Lower leg skin (tissue), 4 donors: ENCODE measurements around the gene MRPS12. TPM values are rescaled to one million over a fixed set of nuclear protein-coding genes. Genes with fewer than 3 reads are reported as not detected.

ENCODE experiments used
- DNase-seq, 2 donors: peaks; one replicate each; pipeline ENCODE4 v3.0.0-alpha.2; 2019; ENCODE audit warnings: low spot score in 2 of 2
- H3K4me3 ChIP-seq: fragments of 200-600 bp; sonication (generic); 2 replicates; pipeline ENCODE4 v1.5.1; 2017; ENCODE audit warnings: mild to moderate bottlenecking, low read depth; ENCODE audit not compliant: poor library complexity, severe bottlenecking
- CTCF ChIP-seq, 3 donors: fragments of 450-650 bp; IDR thresholded peaks; one replicate each; pipeline ENCODE4 v1.5.1; 2016; ENCODE audit warnings: antibody characterized with exemption in 3 of 3, mild to moderate bottlenecking in 3 of 3, moderate library complexity in 2 of 3
- POLR2A ChIP-seq, 2 donors: fragments of 450-650 bp; IDR thresholded peaks; one replicate each; pipeline ENCODE4 v1.6.1; 2016 to 2017; ENCODE audit warnings: antibody characterized with exemption in 2 of 2, mild to moderate bottlenecking in 1 of 2, moderate library complexity in 1 of 2
- WGBS, 2 donors: methylation state at CpG; one replicate each; pipeline ENCODE4 v1.1.5; 2018; 5-methylcytosine and 5-hydroxymethylcytosine counted together
- intact Hi-C: fragments of 100-400 bp; cut with DNase I; formaldehyde crosslinking; loops from one replicate; pipeline ENCODE4 v1.15.0; 2023; ENCODE audit warnings: low total_unique reads
- total RNA-seq, 4 donors: library from RNA; depleted of rRNA; stranded (reverse); fragments of >200 nt; gene quantifications; one replicate each; pipeline ENCODE4 v1.1.0, GENCODE V29; 2016

The MRPS12 gene
- total RNA-seq, 4 donors from 2014 or later = 26.8 to 31.8 (median 30.0) TPM

GRCh38 chr19:38891771-38892170 is 39.0 kb upstream of the MRPS12 start:
- WGBS, 2 donors = 81 to 87% methylated on average over 6 of the region's 6 CpGs
- TF ChIP-seq CTCF (IDR thresholded peaks at IDR 0.05) (no peak), POLR2A (IDR thresholded peaks at IDR 0.05) (no peak)
- H3K4me3 ChIP-seq = no peak overlapping the region
- intact Hi-C loops = no loop called here
- no peak for DNase-seq

- TF ChIP-seq POLR2A (IDR thresholded peaks at IDR 0.05) = no peak
- no peak for DNase-seq
- no peak overlapping the region for H3K4me3 ChIP-seq
- intact Hi-C loops = no loop called here
- 84 to 85% methylated on average over 5 of the region's 5 CpGs for WGBS, 2 donors
These were observed 37.9 kb upstream of the MRPS12 start for GRCh38 chr19:38892841-38893240.

GRCh38 chr19:38893341-38893771 is 37.4 kb upstream of the MRPS12 start:
- intact Hi-C loops = no loop called here
- DNase-seq = no peak
- WGBS, 2 donors = 82 to 86% methylated on average over 14 of the region's 14 CpGs
- TF ChIP-seq CTCF (IDR thresholded peaks at IDR 0.05) (no peak), POLR2A (IDR thresholded peaks at IDR 0.05) (no peak)
- no peak overlapping the region for H3K4me3 ChIP-seq

GRCh38 chr19:38894968-38895367 is 35.8 kb upstream of the MRPS12 start:
- TF ChIP-seq CTCF (IDR thresholded peaks at IDR 0.05) = no peak
- no peak for TF ChIP-seq POLR2A (IDR thresholded peaks at IDR 0.05)
- DNase-seq = no peak
- no peak overlapping the region for H3K4me3 ChIP-seq
- intact Hi-C loops = loop anchor here (5.0 kb wide), 1 partner anchor 927 kb away; no protein-coding TSS in a partner anchor
- 72 to 73% methylated on average over 9 of the region's 9 CpGs for WGBS, 2 donors

GRCh38 chr19:38898788-38899446 is 31.8 kb upstream of the MRPS12 start:
- intact Hi-C loops = loop anchor here (5.0 kb wide), 1 partner anchor 923 kb away; no protein-coding TSS in a partner anchor
- TF ChIP-seq CTCF (IDR thresholded peaks at IDR 0.05) = no peak
- TF ChIP-seq POLR2A (IDR thresholded peaks at IDR 0.05) = no peak
- DNase-seq = peak in 1 of 2 donors; percentile 45
- WGBS, 2 donors = 3 to 4% methylated on average over 16 to 18 of the region's 25 CpGs
- H3K4me3 ChIP-seq = peak overlapping the region; percentile 60

GRCh38 chr19:38899447-38900201 is 31.1 kb upstream of the MRPS12 start, which contains the start of the genes NFKBIB and SIRT2:
Gene NFKBIB (plus strand): TSS chr19:38899969. CDS start chr19:38900033, 64 bp downstream.
Gene SIRT2 (minus strand): TSS chr19:38899618. CDS start chr19:38899521, 97 bp downstream.
- intact Hi-C loops = loop anchor here (5.0 kb wide), 1 partner anchor 923 kb away; no protein-coding TSS in a partner anchor
- WGBS, 2 donors = 0% methylated on average over 35 to 47 of the region's 64 CpGs
- TF ChIP-seq CTCF (IDR thresholded peaks at IDR 0.05) = no peak
- TF ChIP-seq POLR2A (IDR thresholded peaks at IDR 0.05) = peak in 1 of 2 donors; percentile 52
- peak; percentile 100 for DNase-seq
- peak within 1 kb of the TSS; percentile 62 for H3K4me3 ChIP-seq
